Measurements from ENCODE around the gene CEACAM19. TPM values are rescaled to one million over a fixed set of nuclear protein-coding genes. Genes with fewer than 3 reads are reported as not detected.
"Not testable (repeated sequence)": the region's sequence is repeated elsewhere in the genome, so short reads cannot be mapped to it uniquely, and the experiment has no call there.

CEACAM19 gene
- total RNA-seq, 1 experiment from 2014 or later = 67.8 TPM

DNA sequence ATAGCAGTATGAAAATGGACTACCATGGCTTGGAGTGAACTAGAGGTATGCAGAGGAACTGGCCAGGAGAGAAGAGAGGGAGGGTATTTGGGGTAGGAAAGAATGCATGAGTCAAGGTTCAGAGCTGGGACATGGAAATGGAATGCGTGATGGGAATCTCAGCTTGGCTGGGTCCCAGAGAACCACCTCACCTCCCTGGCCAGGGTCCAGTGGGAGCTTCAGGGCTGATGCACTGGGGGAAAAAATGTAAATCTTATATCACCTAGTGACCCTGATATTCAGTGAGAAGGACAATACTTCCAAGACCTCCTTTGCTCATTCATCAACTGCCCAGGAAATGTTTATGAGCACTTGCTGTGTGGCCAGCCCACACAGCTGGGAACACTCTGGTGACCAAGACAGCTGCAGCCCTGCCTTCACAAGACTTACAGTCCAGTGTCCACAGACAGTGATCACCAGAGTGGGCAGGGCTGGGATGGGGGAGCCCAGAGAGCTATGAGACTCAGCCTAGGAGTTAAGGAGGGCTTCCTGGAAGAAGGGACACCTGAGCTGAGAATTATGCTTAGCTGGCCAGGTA is 45.1 kb upstream of the CEACAM19 start:
- TF ChIP-seq, protein P1, sequence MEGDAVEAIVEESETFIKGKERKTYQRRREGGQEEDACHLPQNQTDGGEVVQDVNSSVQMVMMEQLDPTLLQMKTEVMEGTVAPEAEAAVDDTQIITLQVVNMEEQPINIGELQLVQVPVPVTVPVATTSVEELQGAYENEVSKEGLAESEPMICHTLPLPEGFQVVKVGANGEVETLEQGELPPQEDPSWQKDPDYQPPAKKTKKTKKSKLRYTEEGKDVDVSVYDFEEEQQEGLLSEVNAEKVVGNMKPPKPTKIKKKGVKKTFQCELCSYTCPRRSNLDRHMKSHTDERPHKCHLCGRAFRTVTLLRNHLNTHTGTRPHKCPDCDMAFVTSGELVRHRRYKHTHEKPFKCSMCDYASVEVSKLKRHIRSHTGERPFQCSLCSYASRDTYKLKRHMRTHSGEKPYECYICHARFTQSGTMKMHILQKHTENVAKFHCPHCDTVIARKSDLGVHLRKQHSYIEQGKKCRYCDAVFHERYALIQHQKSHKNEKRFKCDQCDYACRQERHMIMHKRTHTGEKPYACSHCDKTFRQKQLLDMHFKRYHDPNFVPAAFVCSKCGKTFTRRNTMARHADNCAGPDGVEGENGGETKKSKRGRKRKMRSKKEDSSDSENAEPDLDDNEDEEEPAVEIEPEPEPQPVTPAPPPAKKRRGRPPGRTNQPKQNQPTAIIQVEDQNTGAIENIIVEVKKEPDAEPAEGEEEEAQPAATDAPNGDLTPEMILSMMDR (IDR thresholded peaks at IDR 0.05; ENCODE audit: unreplicated experiment) = no peak
- no TSS peak for BruUV-seq (replicated peaks)
- Mint-ChIP-seq H3K36me3 (ENCODE audit: insufficient read depth, unreplicated experiment) (peaks cover 35% of the 10 kb centered on the region), H3K4me1 (ENCODE audit: low read depth, unreplicated experiment) (peaks cover 31% of the 10 kb centered on the region), H3K27ac (ENCODE audit: unreplicated experiment) (peak overlapping the region; percentile 70), H3K27me3 (ENCODE audit: unreplicated experiment) (no peaks in the 10 kb centered on the region), H3K4me3 (ENCODE audit: low read depth, unreplicated experiment) (no peak overlapping the region), H3K9me3 (ENCODE audit: low read depth, unreplicated experiment) (peaks cover 5% of the 10 kb centered on the region)
- peak; percentile 80 for DNase-seq
- CTCF ChIA-PET = interaction anchor here (0.7 to 2.4 kb wide), 4 partner anchors 9 to 38 kb away, joined by 3 to 7 read pairs (median 4); no protein-coding TSS in a partner anchor
- intact Hi-C loops (cut with micrococcal nuclease; ENCODE audit: unreplicated experiment) = loop anchor here (1.0 kb wide), 1 partner anchor 13 kb away; no protein-coding TSS in a partner anchor

DNA sequence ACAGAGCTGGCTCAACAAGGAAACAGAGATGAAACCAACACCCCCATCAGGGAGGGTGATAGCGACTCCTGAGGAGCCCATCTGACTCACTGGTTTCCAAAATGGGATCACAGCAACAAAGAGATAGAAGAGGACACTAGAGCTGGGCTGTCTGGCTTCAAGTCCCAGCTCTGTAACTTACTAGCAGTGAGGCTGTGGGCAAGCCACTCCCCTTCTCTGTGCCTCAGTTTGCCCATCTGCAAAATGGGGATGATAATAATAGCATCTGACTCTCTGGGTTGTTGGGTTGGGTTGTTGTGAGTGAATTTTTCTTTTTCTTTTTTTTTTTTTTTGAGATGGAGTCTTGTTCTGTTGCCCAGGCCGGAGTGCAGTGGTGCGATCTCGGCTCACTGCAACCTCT is 43.7 kb upstream of the CEACAM19 start:
- intact Hi-C loops (cut with micrococcal nuclease; ENCODE audit: unreplicated experiment) = no loop called here
- H3K9me3 Mint-ChIP-seq (ENCODE audit: low read depth, unreplicated experiment) = peaks cover 5% of the 10 kb centered on the region
- H3K36me3 Mint-ChIP-seq (ENCODE audit: insufficient read depth, unreplicated experiment) = peaks cover 46% of the 10 kb centered on the region
- TF ChIP-seq, protein P1 (IDR thresholded peaks at IDR 0.05; ENCODE audit: unreplicated experiment) = no peak
- BruUV-seq (replicated peaks) = no TSS peak
- H3K27me3 Mint-ChIP-seq (ENCODE audit: unreplicated experiment) = no peaks in the 10 kb centered on the region
- CTCF ChIA-PET = interaction anchor here (2.4 kb wide), 1 partner anchor 8 kb away, joined by 7 read pairs; no protein-coding TSS in a partner anchor
- H3K4me3 Mint-ChIP-seq (ENCODE audit: low read depth, unreplicated experiment) = no peak overlapping the region
- H3K4me1 Mint-ChIP-seq (ENCODE audit: low read depth, unreplicated experiment) = peaks cover 26% of the 10 kb centered on the region
- DNase-seq = no peak
- no peak overlapping the region for H3K27ac Mint-ChIP-seq (ENCODE audit: unreplicated experiment)

DNA sequence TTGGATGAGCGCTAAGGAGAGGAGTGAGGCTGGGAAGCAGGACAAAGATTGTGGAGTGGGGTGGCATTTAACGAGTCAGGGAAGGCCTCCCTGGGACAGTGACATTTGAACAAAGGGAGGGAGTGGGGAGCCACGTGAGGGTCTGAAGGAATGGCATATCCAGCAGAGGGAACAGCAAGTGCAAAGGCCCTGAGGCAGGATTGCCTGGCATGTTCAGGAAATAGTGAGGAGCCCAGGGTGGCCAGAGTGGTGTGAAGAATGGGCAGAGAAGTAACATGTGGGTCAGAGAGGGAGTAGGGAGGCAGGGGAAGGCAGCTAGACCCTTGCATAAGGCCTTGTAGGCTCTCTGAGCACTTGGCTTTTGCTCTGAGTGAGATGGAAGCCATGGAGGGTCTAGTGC is 42.5 kb upstream of the CEACAM19 start:
- H3K27me3 Mint-ChIP-seq (ENCODE audit: unreplicated experiment) = no peaks in the 10 kb centered on the region
- TF ChIP-seq, protein P1 (IDR thresholded peaks at IDR 0.05; ENCODE audit: unreplicated experiment) = no peak
- no peak overlapping the region for H3K4me3 Mint-ChIP-seq (ENCODE audit: low read depth, unreplicated experiment)
- intact Hi-C loops (cut with micrococcal nuclease; ENCODE audit: unreplicated experiment) = no loop called here
- BruUV-seq (replicated peaks) = no TSS peak
- H3K36me3 Mint-ChIP-seq (ENCODE audit: insufficient read depth, unreplicated experiment) = peaks cover 48% of the 10 kb centered on the region
- no peak for DNase-seq
- CTCF ChIA-PET = interaction anchor here (0.7 kb wide), 1 partner anchor 46 kb away, joined by 5 read pairs; no protein-coding TSS in a partner anchor
- no peak overlapping the region for H3K27ac Mint-ChIP-seq (ENCODE audit: unreplicated experiment)
- H3K4me1 Mint-ChIP-seq (ENCODE audit: low read depth, unreplicated experiment) = peaks cover 22% of the 10 kb centered on the region
- H3K9me3 Mint-ChIP-seq (ENCODE audit: low read depth, unreplicated experiment) = peaks cover 5% of the 10 kb centered on the region

DNA sequence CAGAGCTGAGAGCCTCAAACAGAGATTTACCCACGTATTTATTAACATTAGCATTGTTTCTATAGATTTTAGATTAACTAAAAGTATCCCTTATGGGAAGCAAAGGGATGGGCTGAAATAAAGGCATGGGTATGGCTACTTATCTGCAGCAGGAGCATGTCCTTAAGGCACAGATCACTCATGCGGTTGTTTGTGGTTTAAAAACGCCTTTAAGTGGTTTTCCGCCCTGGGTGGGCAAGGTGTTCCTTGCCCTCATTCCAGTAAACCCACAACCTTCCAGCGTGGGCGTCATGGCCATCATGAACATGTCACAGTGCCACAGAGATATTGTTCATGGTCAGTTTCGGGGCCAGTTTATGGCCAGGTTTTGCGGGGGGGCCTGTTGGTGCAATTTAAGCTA is 39.7 kb upstream of the CEACAM19 start:
- H3K9me3 Mint-ChIP-seq (ENCODE audit: low read depth, unreplicated experiment); DNase-seq; H3K27ac Mint-ChIP-seq (ENCODE audit: unreplicated experiment); H3K27me3 Mint-ChIP-seq (ENCODE audit: unreplicated experiment); H3K4me3 Mint-ChIP-seq (ENCODE audit: low read depth, unreplicated experiment); BruUV-seq (replicated peaks); intact Hi-C loops (cut with micrococcal nuclease; ENCODE audit: unreplicated experiment); CTCF ChIA-PET: not testable (repeated sequence)
- Mint-ChIP-seq H3K4me1 (ENCODE audit: low read depth, unreplicated experiment) (peaks cover 24% of the 10 kb centered on the region), H3K36me3 (ENCODE audit: insufficient read depth, unreplicated experiment) (peaks cover 52% of the 10 kb centered on the region)

DNA sequence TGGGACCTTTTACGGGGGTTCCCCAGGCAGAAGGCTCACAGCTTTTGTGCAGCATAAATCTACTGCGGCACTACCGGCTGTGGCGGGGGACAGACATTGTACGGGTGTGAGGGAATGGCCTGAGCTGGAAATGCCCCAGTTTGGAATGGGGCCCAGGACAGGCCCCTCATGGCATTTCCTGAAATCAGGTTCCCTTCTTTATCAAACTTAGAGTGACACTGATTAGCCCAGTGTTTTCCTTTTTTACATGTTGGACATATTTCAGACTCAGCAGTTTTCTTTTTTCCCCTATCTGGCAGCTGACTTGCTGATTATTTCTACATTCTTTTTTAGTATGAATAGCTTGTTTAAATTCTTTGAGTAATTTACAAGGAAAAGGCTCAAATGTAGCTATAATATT is 37.2 kb upstream of the CEACAM19 start:
- BruUV-seq (replicated peaks); H3K27ac Mint-ChIP-seq (ENCODE audit: unreplicated experiment); DNase-seq; H3K27me3 Mint-ChIP-seq (ENCODE audit: unreplicated experiment); H3K9me3 Mint-ChIP-seq (ENCODE audit: low read depth, unreplicated experiment); H3K4me3 Mint-ChIP-seq (ENCODE audit: low read depth, unreplicated experiment); intact Hi-C loops (cut with micrococcal nuclease; ENCODE audit: unreplicated experiment): not testable (repeated sequence)
- Mint-ChIP-seq H3K36me3 (ENCODE audit: insufficient read depth, unreplicated experiment) (peaks cover 55% of the 10 kb centered on the region), H3K4me1 (ENCODE audit: low read depth, unreplicated experiment) (peaks cover 39% of the 10 kb centered on the region)
- CTCF ChIA-PET = interaction anchor here (1.8 kb wide), 1 partner anchor 13 kb away, joined by 3 read pairs; no protein-coding TSS in a partner anchor

Measured in Calu3 (cell line).